ENCODE measurements around the gene DGKE.
A peak's percentile ranks its signal among the peaks of the same experiment; 100 is the strongest.

DGKE gene

DNA sequence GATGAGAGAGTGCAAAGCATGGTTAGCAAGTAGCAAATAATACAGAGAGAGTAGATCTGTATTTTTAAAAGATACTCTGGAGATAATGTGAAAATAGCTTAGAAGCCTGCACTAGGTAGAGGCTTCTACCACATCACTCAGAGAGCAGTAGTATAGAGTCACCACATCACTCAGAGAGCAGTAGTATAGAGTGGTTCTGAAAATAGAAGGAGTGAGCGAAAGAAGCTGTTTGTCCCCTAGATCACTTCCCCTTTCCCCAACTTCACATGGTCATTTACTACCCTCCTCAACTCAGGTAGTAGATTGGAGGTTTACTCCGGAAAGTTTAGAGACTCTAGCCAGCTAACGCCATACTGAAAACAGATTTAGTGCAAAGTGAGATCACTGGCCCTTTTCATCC is 17.1 kb downstream of the DGKE start:
- DNase-seq: no peak

GRCh38 chr17:56861899-56862298 is 27.9 kb downstream of the DGKE start:
- DNase-seq: no peak

DNA sequence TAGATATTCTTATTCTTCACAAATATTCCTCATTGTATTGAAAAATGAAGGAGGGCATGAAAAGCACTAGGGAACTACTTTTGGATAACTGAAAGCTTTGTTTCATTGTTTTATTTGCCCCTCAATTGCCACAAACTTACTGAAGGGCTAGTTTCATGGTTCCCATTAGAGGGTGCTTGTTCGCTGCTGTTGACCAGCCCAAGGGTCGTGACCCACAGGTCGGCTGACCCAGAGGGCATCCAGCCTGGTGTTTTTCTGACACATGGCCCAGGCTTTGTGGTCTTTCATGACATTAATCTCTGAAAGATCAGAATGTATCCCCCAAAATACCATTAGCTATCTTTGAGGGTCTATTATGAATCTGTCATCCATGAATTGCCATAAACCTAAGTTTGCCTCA is 30.0 kb downstream of the DGKE start:
- DNase-seq: no peak

GRCh38 chr17:56866076-56866475 is 32.1 kb downstream of the DGKE start:
- DNase-seq: no peak

GRCh38 chr17:56866496-56866895 is 32.5 kb downstream of the DGKE start:
- DNase-seq: no peak

GRCh38 chr17:56867948-56868376 is 34.0 kb downstream of the DGKE start:
- no peak for DNase-seq

- no peak for DNase-seq
These were observed 34.8 kb downstream of the DGKE start for GRCh38 chr17:56868716-56869115.

GRCh38 chr17:56870081-56870651 is 36.2 kb downstream of the DGKE start:
- DNase-seq: no peak

- DNase-seq: no peak
These were observed 42.8 kb downstream of the DGKE start for GRCh38 chr17:56876766-56877179.

DNA sequence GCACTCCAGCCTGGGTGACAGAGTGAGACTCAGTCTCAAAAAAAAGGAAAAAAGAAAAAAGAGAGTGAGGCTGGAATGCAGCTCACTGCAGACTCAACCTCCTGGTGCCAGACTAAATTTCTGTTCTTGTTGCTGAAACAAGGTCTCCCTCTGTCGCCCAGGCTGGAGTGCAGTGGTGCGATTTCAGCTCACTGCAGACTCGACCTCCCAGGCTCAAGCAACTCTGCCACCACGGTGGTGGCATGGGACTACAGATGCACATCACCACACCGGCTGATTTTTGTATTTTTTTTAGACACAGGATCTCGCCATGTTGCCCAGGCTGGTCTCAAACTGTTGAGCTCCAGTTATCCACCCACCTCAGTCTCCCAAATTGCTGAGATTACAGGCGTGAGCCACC is 45.3 kb downstream of the DGKE start:
- DNase-seq: no peak

DNA sequence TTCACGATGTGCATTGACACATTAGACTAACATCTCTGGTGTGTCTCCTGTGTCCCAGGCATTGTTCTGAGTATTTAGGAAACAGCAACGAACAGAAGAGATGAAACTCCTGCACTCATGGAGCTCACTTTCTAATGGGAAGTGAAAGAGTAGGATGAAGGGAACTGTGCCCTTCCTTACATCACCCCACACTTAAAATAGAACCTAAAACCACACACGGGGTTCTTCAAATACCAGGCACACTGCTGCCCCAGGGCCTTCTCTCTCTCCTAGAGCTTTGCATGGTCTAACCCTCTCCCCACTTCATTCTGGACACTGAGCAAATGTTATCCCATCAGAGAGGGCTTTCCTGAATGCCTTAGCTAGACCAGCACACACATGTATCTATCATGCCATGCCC is 46.2 kb downstream of the DGKE start:
- no peak for DNase-seq

DNA sequence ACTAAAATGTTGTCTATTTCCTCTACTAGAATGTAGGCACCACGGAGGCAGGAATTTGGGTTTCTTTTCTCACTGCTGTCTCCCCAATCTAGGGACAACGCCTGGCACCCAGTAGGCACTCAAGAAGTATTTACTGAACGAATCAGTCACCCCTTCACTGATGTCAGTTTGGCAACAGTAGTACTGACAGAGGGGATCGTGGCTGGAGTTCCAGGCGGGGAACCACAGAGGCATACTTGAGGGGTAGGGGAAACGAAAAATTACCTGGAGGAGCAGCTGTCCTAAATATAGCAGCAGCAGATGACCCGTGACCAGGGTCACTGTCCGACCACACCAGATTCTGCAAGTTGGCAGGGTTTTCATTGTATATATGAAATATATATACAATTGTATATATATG is 46.6 kb downstream of the DGKE start:
- no peak for DNase-seq

GRCh38 chr17:56881685-56882295 is 47.8 kb downstream of the DGKE start:
- DNase-seq: no peak

- DNase-seq: no peak
These were observed 49.7 kb downstream of the DGKE start for GRCh38 chr17:56883616-56884015.

GRCh38 chr17:56884483-56885311 is 50.7 kb downstream of the DGKE start:
- no peak for DNase-seq

- DNase-seq: no peak
These were observed 51.3 kb downstream of the DGKE start for GRCh38 chr17:56885312-56885657.

DNA sequence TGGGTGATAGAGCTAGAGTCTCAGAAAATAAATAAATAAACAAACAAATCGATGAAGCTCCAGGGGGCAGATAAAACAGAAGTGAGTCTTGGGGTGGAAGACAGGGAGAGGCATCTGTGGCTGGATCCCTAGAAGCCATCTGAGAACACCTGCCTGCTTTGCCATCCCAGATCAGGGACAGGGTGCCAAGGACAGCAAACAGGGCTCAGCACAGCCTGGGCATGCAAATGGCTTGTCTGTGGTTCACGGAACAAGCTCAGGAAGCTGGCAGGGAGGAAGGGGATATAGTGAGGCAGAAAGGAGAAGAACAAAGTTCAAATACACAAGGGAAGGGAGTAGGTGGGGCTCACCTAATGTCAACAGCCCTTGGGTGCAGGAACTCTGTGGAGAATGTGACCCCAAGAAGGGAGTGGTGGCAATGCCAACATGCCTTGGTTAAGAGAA is 52.4 kb downstream of the DGKE start:
- no peak for DNase-seq

DNA sequence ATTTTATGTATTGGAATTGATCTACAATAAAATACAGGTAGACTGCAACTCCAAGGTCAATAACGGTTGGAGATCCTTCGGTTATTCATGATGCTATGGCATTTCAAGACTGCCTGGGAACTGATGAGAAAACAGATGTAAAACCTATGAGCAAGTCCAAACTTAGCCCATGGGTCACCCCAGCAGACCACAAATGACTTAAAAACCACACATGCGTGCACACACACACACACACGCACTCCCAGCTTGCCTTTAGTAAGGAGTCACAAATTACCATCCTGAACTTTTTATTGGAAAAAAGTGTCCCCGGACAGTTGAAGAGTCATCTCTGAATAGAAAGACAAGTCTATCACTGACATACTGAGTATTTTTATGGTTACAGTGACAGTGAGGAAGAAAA is 53.2 kb downstream of the DGKE start:
- DNase-seq: no peak

GRCh38 chr17:56887552-56888467 is 53.9 kb downstream of the DGKE start:
- no peak for DNase-seq

DNA sequence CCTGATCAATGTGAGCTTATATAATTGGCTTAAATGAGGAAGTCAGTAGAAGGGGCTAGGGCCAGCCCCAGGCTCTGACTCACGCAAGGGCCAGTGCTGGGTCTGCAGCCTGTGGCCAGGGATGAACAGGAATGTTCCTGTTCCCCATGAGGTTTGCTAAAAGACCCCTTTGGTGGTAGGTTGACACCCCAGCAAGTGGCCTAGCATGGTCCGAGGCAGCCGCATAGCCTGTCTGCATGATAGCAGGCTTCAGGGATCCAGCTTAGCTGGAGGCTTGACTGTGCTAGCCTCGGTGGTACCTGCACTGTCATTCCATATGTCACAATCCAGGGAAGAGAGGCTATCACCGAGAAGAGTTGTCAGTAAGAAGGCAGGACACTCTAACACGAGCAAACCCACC is 56.4 kb downstream of the DGKE start:
- DNase-seq: no peak

GRCh38 chr17:56890906-56891674 is 57.1 kb downstream of the DGKE start:
- no peak for DNase-seq

DNA sequence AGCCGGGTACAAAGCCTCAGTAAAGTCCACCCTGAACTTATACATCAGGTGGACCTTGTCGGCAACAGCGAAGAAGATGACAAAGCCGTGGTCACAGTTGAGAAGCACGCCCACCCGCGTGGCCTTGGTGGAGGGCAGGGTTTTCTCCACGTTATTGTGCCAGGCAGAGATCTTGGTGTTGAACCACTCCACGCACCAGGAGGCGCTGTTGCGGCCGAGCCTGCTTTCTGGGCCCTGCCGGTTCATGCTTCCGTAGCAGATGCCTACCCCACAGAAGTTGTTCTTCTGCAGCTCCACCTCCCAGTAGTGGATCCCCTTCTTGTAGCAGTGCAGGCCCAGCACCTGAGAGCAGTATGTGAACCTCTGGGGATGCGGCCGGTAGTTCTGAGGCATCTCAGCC is 57.8 kb downstream of the DGKE start:
- DNase-seq: peak; percentile 82
